HEK293 (cell line): Measurements from ENCODE around the gene ARNT2.
A peak's percentile ranks its signal among the peaks of the same experiment; 100 is the strongest.

Experiments
- BCL11A ChIP-seq: fragments of 450-650 bp; formaldehyde crosslinking; IDR thresholded peaks from 2 replicates; pipeline ENCODE4 v1.5.1; 2016; ENCODE audit warnings: low read depth, missing biosample characterization, missing genetic modification characterization
- FEZF1 ChIP-seq: fragments of 450-650 bp; formaldehyde crosslinking; IDR thresholded peaks from 2 replicates; pipeline ENCODE4 v1.5.1; 2016; ENCODE audit warnings: missing biosample characterization, missing genetic modification characterization
- HOXA7 ChIP-seq: sonication (generic); formaldehyde crosslinking; IDR thresholded peaks from 2 replicates; pipeline ENCODE4 v1.8.1; 2022; ENCODE audit warnings: missing genetic modification reagents, borderline replicate concordance
- HOXC10 ChIP-seq: sonication (generic); formaldehyde crosslinking; IDR thresholded peaks from 2 replicates; pipeline ENCODE4 v1.8.1; 2023; ENCODE audit warnings: mild to moderate bottlenecking, missing genetic modification reagents
- SALL2 ChIP-seq: fragments of 450-650 bp; formaldehyde crosslinking; IDR thresholded peaks from 2 replicates; pipeline ENCODE4 v1.5.0; 2017; ENCODE audit warnings: missing biosample characterization, mild to moderate bottlenecking, missing genetic modification characterization, borderline replicate concordance
- SETDB1 ChIP-seq: IDR thresholded peaks from one replicate; pipeline ENCODE4 v1.6.1; 2017; ENCODE audit warnings: mild to moderate bottlenecking, low read length, moderate library complexity, mixed read lengths; ENCODE audit not compliant: insufficient read length
- SP2 ChIP-seq: fragments of 450-650 bp; formaldehyde crosslinking; IDR thresholded peaks from 2 replicates; pipeline ENCODE4 v1.5.1; 2016; ENCODE audit warnings: missing biosample characterization, missing genetic modification characterization
- SP3 ChIP-seq: fragments of 450-650 bp; formaldehyde crosslinking; IDR thresholded peaks from 2 replicates; pipeline ENCODE4 v1.5.1; 2016; ENCODE audit warnings: missing biosample characterization, missing genetic modification characterization
- YY2 ChIP-seq: fragments of 450-650 bp; formaldehyde crosslinking; IDR thresholded peaks from 2 replicates; pipeline ENCODE4 v1.5.1; 2016; ENCODE audit warnings: missing biosample characterization, missing genetic modification characterization
- ZNF157 ChIP-seq: fragments of 450-650 bp; formaldehyde crosslinking; IDR thresholded peaks from 2 replicates; pipeline ENCODE4 v1.5.1; 2016; ENCODE audit warnings: missing biosample characterization, missing genetic modification characterization
- ZNF2 ChIP-seq: fragments of 450-650 bp; formaldehyde crosslinking; IDR thresholded peaks from 2 replicates; pipeline ENCODE4 v1.5.1; 2016; ENCODE audit warnings: missing biosample characterization, missing genetic modification characterization
- ZNF341 ChIP-seq: fragments of 450-650 bp; formaldehyde crosslinking; IDR thresholded peaks from 2 replicates; pipeline ENCODE4; 2016; ENCODE audit warnings: low read depth, missing biosample characterization, missing genetic modification characterization
- ZNF404 ChIP-seq: fragments of 450-650 bp; formaldehyde crosslinking; IDR thresholded peaks from 2 replicates; pipeline ENCODE4 v1.5.1; 2017; ENCODE audit warnings: missing biosample characterization, missing genetic modification characterization
- ZNF596 ChIP-seq: fragments of 450-650 bp; IDR thresholded peaks from 2 replicates; pipeline ENCODE4 v1.5.0; 2018; ENCODE audit warnings: missing biosample characterization, mild to moderate bottlenecking, missing genetic modification characterization, moderate library complexity
- ZNF776 ChIP-seq: fragments of 450-650 bp; formaldehyde crosslinking; IDR thresholded peaks from 2 replicates; pipeline ENCODE4 v1.5.0; 2017; ENCODE audit warnings: missing biosample characterization, missing genetic modification characterization, borderline replicate concordance
- ZNF792 ChIP-seq: fragments of 450-650 bp; formaldehyde crosslinking; IDR thresholded peaks from 2 replicates; pipeline ENCODE4 v1.5.1; 2016; ENCODE audit warnings: missing biosample characterization, missing genetic modification characterization
- ZNF830 ChIP-seq: fragments of 450-650 bp; IDR thresholded peaks from 2 replicates; pipeline ENCODE4 v1.5.0; 2018; ENCODE audit warnings: missing biosample characterization, missing genetic modification characterization, low read depth, mild to moderate bottlenecking, moderate library complexity
- ZXDB ChIP-seq: fragments of 450-650 bp; formaldehyde crosslinking; IDR thresholded peaks from 2 replicates; pipeline ENCODE4 v1.5.1; 2016; ENCODE audit warnings: missing biosample characterization, missing genetic modification characterization
- TF ChIP-seq, protein P1 (sequence below): fragments of 450-650 bp; formaldehyde crosslinking; IDR thresholded peaks from 2 replicates; pipeline ENCODE4 v1.5.1; 2016; ENCODE audit warnings: missing biosample characterization, missing genetic modification characterization
- TF ChIP-seq, protein P2 (sequence below): fragments of 450-650 bp; formaldehyde crosslinking; IDR thresholded peaks from 2 replicates; pipeline ENCODE4 v1.5.1; 2016; ENCODE audit warnings: missing biosample characterization, missing genetic modification characterization
- TF ChIP-seq, protein P3 (sequence below): fragments of 450-650 bp; formaldehyde crosslinking; IDR thresholded peaks from 2 replicates; pipeline ENCODE4 v1.5.1; 2016; ENCODE audit warnings: missing biosample characterization, missing genetic modification characterization, borderline replicate concordance
- TF ChIP-seq, protein P4 (sequence below): fragments of 450-650 bp; formaldehyde crosslinking; IDR thresholded peaks from 2 replicates; pipeline ENCODE4 v1.5.1; 2016; ENCODE audit warnings: missing biosample characterization, missing genetic modification characterization
- TF ChIP-seq, protein P5 (sequence below): fragments of 450-650 bp; formaldehyde crosslinking; IDR thresholded peaks from 2 replicates; pipeline ENCODE4 v1.5.1; 2016; ENCODE audit warnings: missing biosample characterization, missing genetic modification characterization
- TF ChIP-seq, protein P6 (sequence below): fragments of 450-650 bp; formaldehyde crosslinking; IDR thresholded peaks from 2 replicates; pipeline ENCODE4; 2016; ENCODE audit warnings: missing biosample characterization, missing genetic modification characterization
- TF ChIP-seq, protein P7 (sequence below): fragments of 450-650 bp; formaldehyde crosslinking; IDR thresholded peaks from 2 replicates; pipeline ENCODE4 v1.5.1; 2016; ENCODE audit warnings: missing biosample characterization, missing genetic modification characterization

Gene ARNT2

DNA sequence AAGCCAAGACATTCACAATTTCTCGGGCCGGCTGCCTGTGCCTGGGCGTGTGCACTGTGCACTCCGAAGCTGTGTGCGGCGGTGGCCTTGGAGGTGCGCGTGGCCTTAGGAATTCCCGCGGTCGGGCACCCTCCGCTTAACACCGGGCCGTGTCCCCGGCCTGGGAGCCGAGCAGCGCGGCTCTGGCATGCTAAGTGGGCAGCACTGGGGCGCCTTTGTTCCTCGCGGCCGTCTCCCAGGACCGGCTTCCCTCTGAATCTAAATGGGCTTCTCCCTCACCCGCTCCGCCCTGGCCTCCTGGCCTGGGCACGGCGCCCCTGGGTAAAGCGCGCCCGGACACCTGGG is 498 bp upstream of the ARNT2 start (continued):
- TF ChIP-seq, protein P1, sequence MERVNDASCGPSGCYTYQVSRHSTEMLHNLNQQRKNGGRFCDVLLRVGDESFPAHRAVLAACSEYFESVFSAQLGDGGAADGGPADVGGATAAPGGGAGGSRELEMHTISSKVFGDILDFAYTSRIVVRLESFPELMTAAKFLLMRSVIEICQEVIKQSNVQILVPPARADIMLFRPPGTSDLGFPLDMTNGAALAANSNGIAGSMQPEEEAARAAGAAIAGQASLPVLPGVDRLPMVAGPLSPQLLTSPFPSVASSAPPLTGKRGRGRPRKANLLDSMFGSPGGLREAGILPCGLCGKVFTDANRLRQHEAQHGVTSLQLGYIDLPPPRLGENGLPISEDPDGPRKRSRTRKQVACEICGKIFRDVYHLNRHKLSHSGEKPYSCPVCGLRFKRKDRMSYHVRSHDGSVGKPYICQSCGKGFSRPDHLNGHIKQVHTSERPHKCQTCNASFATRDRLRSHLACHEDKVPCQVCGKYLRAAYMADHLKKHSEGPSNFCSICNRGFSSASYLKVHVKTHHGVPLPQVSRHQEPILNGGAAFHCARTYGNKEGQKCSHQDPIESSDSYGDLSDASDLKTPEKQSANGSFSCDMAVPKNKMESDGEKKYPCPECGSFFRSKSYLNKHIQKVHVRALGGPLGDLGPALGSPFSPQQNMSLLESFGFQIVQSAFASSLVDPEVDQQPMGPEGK (tag by site-specific recombination) = peak; percentile 30; the same call in 1 of the 2 replicates
- TF ChIP-seq FEZF1 (no peak), ZXDB (tag by site-specific recombination) (no peak), SETDB1 (no peak), YY2 (tag by site-specific recombination) (no peak), ZNF341 (tag by site-specific recombination) (no peak), ZNF596 (tag by site-specific recombination) (no peak), ZNF157 (no peak), SP3 (tag by site-specific recombination) (no peak), SALL2 (tag by site-specific recombination) (no peak), ZNF2 (tag by site-specific recombination) (no peak), ZNF830 (tag by site-specific recombination) (no peak), ZNF404 (no peak), ZNF792 (tag by site-specific recombination) (no peak), HOXA7 (CRISPR knock-in tag) (no peak), BCL11A (tag by site-specific recombination) (no peak), ZNF776 (tag by site-specific recombination) (no peak), HOXC10 (CRISPR knock-in tag) (no peak), SP2 (tag by site-specific recombination) (no peak)
- TF ChIP-seq, protein P2, sequence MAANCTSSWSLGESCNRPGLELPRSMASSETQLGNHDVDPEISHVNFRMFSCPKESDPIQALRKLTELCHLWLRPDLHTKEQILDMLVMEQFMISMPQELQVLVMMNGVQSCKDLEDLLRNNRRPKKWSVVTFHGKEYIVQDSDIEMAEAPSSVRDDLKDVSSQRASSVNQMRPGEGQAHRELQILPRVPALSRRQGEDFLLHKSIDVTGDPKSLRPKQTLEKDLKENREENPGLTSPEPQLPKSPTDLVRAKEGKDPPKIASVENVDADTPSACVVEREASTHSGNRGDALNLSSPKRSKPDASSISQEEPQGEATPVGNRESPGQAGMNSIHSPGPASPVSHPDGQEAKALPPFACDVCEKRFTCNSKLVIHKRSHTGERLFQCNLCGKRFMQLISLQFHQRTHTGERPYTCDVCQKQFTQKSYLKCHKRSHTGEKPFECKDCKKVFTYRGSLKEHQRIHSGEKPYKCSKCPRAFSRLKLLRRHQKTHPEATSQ = no peak
- TF ChIP-seq, protein P3, sequence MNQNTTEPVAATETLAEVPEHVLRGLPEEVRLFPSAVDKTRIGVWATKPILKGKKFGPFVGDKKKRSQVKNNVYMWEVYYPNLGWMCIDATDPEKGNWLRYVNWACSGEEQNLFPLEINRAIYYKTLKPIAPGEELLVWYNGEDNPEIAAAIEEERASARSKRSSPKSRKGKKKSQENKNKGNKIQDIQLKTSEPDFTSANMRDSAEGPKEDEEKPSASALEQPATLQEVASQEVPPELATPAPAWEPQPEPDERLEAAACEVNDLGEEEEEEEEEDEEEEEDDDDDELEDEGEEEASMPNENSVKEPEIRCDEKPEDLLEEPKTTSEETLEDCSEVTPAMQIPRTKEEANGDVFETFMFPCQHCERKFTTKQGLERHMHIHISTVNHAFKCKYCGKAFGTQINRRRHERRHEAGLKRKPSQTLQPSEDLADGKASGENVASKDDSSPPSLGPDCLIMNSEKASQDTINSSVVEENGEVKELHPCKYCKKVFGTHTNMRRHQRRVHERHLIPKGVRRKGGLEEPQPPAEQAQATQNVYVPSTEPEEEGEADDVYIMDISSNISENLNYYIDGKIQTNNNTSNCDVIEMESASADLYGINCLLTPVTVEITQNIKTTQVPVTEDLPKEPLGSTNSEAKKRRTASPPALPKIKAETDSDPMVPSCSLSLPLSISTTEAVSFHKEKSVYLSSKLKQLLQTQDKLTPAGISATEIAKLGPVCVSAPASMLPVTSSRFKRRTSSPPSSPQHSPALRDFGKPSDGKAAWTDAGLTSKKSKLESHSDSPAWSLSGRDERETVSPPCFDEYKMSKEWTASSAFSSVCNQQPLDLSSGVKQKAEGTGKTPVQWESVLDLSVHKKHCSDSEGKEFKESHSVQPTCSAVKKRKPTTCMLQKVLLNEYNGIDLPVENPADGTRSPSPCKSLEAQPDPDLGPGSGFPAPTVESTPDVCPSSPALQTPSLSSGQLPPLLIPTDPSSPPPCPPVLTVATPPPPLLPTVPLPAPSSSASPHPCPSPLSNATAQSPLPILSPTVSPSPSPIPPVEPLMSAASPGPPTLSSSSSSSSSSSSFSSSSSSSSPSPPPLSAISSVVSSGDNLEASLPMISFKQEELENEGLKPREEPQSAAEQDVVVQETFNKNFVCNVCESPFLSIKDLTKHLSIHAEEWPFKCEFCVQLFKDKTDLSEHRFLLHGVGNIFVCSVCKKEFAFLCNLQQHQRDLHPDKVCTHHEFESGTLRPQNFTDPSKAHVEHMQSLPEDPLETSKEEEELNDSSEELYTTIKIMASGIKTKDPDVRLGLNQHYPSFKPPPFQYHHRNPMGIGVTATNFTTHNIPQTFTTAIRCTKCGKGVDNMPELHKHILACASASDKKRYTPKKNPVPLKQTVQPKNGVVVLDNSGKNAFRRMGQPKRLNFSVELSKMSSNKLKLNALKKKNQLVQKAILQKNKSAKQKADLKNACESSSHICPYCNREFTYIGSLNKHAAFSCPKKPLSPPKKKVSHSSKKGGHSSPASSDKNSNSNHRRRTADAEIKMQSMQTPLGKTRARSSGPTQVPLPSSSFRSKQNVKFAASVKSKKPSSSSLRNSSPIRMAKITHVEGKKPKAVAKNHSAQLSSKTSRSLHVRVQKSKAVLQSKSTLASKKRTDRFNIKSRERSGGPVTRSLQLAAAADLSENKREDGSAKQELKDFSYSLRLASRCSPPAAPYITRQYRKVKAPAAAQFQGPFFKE (tag by site-specific recombination) = no peak
- TF ChIP-seq, protein P4, sequence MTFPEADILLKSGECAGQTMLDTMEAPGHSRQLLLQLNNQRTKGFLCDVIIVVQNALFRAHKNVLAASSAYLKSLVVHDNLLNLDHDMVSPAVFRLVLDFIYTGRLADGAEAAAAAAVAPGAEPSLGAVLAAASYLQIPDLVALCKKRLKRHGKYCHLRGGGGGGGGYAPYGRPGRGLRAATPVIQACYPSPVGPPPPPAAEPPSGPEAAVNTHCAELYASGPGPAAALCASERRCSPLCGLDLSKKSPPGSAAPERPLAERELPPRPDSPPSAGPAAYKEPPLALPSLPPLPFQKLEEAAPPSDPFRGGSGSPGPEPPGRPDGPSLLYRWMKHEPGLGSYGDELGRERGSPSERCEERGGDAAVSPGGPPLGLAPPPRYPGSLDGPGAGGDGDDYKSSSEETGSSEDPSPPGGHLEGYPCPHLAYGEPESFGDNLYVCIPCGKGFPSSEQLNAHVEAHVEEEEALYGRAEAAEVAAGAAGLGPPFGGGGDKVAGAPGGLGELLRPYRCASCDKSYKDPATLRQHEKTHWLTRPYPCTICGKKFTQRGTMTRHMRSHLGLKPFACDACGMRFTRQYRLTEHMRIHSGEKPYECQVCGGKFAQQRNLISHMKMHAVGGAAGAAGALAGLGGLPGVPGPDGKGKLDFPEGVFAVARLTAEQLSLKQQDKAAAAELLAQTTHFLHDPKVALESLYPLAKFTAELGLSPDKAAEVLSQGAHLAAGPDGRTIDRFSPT (tag by site-specific recombination) = peak; percentile 43
- TF ChIP-seq, protein P5, sequence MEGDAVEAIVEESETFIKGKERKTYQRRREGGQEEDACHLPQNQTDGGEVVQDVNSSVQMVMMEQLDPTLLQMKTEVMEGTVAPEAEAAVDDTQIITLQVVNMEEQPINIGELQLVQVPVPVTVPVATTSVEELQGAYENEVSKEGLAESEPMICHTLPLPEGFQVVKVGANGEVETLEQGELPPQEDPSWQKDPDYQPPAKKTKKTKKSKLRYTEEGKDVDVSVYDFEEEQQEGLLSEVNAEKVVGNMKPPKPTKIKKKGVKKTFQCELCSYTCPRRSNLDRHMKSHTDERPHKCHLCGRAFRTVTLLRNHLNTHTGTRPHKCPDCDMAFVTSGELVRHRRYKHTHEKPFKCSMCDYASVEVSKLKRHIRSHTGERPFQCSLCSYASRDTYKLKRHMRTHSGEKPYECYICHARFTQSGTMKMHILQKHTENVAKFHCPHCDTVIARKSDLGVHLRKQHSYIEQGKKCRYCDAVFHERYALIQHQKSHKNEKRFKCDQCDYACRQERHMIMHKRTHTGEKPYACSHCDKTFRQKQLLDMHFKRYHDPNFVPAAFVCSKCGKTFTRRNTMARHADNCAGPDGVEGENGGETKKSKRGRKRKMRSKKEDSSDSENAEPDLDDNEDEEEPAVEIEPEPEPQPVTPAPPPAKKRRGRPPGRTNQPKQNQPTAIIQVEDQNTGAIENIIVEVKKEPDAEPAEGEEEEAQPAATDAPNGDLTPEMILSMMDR (tag by site-specific recombination) = no peak
- TF ChIP-seq, protein P6, sequence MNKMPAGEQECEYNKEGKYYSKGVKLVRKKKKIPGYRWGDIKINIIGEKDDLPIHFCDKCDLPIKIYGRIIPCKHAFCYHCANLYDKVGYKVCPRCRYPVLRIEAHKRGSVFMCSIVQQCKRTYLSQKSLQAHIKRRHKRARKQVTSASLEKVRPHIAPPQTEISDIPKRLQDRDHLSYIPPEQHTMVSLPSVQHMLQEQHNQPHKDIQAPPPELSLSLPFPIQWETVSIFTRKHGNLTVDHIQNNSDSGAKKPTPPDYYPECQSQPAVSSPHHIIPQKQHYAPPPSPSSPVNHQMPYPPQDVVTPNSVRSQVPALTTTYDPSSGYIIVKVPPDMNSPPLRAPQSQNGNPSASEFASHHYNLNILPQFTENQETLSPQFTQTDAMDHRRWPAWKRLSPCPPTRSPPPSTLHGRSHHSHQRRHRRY (tag by site-specific recombination) = no peak
- TF ChIP-seq, protein P7, sequence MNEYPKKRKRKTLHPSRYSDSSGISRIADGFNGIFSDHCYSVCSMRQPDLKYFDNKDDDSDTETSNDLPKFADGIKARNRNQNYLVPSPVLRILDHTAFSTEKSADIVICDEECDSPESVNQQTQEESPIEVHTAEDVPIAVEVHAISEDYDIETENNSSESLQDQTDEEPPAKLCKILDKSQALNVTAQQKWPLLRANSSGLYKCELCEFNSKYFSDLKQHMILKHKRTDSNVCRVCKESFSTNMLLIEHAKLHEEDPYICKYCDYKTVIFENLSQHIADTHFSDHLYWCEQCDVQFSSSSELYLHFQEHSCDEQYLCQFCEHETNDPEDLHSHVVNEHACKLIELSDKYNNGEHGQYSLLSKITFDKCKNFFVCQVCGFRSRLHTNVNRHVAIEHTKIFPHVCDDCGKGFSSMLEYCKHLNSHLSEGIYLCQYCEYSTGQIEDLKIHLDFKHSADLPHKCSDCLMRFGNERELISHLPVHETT (tag by site-specific recombination) = no peak
